Skin epidermis (tissue), 12 donors: Measurements from ENCODE around the gene MSH2.
"Not testable (repeated sequence)": the region's sequence is repeated elsewhere in the genome, so short reads cannot be mapped to it uniquely, and the experiment has no call there.

Experiments
- H3K27ac ChIP-seq, 21 experiments: fragments of 200-600 bp; sonication (generic) in 11 of 21; one replicate each; pipeline ENCODE4 v1.5.0; 2020; ENCODE audit warnings: mild to moderate bottlenecking in 3 of 21, inconsistent platforms in 2 of 21, moderate library complexity in 2 of 21
- H3K4me3 ChIP-seq, 7 experiments: fragments of 200-600 bp; sonication (generic) in 2 of 7; one replicate each; pipeline ENCODE4 v1.5.0; 2020; ENCODE audit warnings: inconsistent platforms in 2 of 7, mild to moderate bottlenecking in 2 of 7, moderate library complexity in 1 of 7

The MSH2 gene

GRCh38 chr2:47402805-47403608 lies at the start of gene MSH2:
TSS of gene MSH2 (plus strand) at chr2:47403156. CDS start at chr2:47403192, 36 bp downstream.
- peak within 1 kb of the TSS; percentile 50 to 87 (median 79) for H3K27ac ChIP-seq
- peak within 1 kb of the TSS; percentile 62 to 100 (median 88) for H3K4me3 ChIP-seq

GRCh38 chr2:47354013-47354847 lies 48.7 kb upstream of the MSH2 start:
- H3K4me3 ChIP-seq = no peak overlapping the region
- H3K27ac ChIP-seq = peak overlapping the region in 1 of 21 experiments; percentile 21

- H3K4me3 ChIP-seq = no peak overlapping the region
- H3K27ac ChIP-seq = peak overlapping the region in 1 of 21 experiments; percentile 21
Observed at GRCh38 chr2:47354848-47355204, 48.1 kb upstream of the MSH2 start.

DNA sequence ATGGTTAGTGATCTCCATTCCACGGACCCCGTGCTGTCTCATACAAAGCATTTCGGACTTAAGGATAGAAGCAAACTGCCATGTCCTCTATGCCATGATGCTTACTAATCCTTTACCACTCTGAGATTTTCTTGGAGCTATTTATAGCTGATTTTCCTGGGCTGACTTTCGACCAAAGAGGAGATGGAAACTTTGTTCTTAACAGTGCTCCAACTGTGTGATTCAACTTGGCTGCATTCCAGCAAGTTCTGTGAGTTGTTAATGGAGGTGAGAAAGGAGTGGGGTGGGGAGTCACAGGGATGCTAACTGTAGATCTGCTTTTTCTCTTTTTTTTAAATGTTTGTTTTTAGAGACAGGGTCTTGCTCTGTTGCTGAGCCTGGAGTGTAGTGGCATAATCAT lies 45.5 kb upstream of the MSH2 start:
- Histone ChIP-seq H3K4me3 (no peak overlapping the region), H3K27ac (no peak overlapping the region)

- Histone ChIP-seq H3K27ac (no peak overlapping the region), H3K4me3 (no peak overlapping the region)
Observed at GRCh38 chr2:47359375-47359868, 43.5 kb upstream of the MSH2 start.

DNA sequence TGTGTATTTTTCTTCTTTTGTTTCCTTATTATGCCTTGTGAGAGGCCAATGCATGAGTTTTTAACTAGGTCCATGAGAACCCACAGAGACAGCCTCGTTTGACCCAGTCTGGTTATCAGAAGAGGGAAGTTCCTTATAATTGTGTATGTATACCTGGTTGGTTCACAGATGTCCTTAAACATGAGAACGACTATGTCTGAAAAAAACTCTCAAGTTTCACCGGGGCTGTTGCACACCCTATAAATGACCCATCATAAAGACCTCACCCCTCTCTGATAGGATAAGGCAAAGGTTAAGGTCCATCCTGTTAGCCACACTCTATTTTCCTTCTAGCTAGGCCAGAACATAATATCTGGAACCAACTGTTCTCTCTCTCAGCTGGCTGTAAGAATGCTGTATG lies 42.7 kb upstream of the MSH2 start:
- Histone ChIP-seq H3K4me3 (no peak overlapping the region), H3K27ac (no peak overlapping the region)

- Histone ChIP-seq H3K4me3 (no peak overlapping the region), H3K27ac (no peak overlapping the region)
Observed at GRCh38 chr2:47360927-47361326, 42.0 kb upstream of the MSH2 start.

- not testable (repeated sequence) for H3K4me3 ChIP-seq, H3K27ac ChIP-seq
Observed at GRCh38 chr2:47361505-47362229, 41.3 kb upstream of the MSH2 start.

- Histone ChIP-seq H3K27ac (no peak overlapping the region), H3K4me3 (no peak overlapping the region)
Observed at GRCh38 chr2:47373747-47374146, 29.2 kb upstream of the MSH2 start.

DNA sequence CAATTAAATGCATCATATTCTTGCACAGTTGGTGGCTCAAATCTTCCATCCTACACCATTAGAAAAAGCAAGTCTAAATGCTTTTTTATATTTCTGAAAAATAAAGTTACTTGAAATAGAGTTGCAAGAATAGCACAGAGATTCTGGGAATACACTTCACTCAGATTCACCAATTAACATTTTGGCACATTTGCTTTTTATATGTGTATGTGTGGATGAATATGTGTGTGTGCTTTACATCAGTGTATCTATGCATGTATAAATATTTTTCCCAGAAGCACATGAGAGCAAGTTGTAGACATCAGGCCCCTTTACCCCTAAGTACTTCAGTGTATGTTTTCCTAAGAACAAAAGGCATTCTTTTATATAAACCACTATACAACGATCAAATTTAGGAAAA lies 27.6 kb upstream of the MSH2 start:
- Histone ChIP-seq H3K27ac (no peak overlapping the region), H3K4me3 (no peak overlapping the region)

DNA sequence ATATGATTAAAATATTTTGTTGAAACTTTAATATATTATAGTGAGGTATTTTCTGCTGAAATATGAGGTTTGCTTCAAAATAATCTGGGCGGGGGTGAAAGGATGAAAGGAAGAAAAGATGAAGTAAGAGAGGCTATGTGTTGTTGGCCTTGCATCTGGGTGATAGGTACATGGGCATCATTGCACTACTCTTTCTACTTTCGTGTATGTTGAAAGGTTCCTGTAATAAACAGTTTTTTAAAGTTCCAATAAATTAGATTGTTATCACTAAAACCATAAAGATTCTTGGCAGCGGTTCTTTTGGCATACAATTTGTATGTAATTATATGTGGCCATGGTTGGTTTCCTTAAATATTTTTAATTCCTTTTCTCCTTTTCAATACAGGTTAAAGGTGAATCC lies 23.6 kb upstream of the MSH2 start:
- Histone ChIP-seq H3K27ac (no peak overlapping the region), H3K4me3 (no peak overlapping the region)

DNA sequence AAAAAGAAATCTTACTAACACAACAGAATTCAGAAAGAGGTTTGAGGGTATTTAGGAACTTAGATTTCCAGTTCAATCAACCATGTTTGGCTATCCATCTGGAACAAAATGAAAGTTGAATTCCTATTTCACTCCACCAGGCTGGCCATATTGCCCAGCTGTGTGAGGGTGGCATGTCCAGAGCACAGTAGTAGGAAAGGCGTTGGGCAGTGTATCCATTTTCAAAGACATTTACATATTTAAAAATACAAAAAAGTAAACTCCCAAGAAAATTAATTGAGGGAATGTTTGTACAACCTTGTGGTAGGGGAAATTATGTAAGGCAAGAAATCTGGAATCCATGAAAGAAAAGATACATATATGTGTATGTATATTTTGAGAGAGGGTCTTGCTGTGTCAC lies 21.5 kb upstream of the MSH2 start:
- no peak overlapping the region for H3K4me3 ChIP-seq
- H3K27ac ChIP-seq = no peak overlapping the region

- Histone ChIP-seq H3K4me3 (no peak overlapping the region), H3K27ac (no peak overlapping the region)
Observed at GRCh38 chr2:47386551-47386950, 16.4 kb upstream of the MSH2 start.

- no peak overlapping the region for H3K27ac ChIP-seq
- H3K4me3 ChIP-seq = no peak overlapping the region
Observed at GRCh38 chr2:47388888-47389287, 14.1 kb upstream of the MSH2 start.

DNA sequence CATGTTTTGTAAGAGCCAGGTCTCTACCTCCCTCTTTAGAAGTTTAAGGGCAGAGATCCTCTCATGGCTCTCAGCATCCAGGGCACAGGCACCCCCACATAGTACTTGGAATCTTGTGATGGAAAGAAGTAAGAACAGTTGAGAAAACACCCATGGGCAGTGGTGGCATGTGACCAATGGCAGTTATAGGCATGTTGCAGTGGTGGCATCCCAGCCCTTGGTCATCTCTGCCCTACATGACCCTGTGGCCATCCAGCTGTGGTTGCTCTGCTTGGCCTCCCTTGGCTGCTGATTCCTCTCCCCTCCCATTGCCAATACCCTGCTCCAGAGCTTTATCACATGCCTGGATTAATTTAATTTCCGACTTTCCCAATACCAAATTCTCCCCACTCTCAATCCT lies 13.3 kb upstream of the MSH2 start:
- no peak overlapping the region for H3K27ac ChIP-seq
- H3K4me3 ChIP-seq = no peak overlapping the region

- H3K27ac ChIP-seq = peak overlapping the region in 15 of 21 experiments; percentile 37 to 87 (median 79)
- H3K4me3 ChIP-seq = peak overlapping the region; percentile 62 to 100 (median 88)
Observed at GRCh38 chr2:47401789-47402554, 984 bp upstream of the MSH2 start.

GRCh38 chr2:47402555-47402804 lies 476 bp upstream of the MSH2 start:
- H3K27ac ChIP-seq = peak overlapping the region in 16 of 21 experiments; percentile 37 to 87 (median 78)

GRCh38 chr2:47403609-47404193 lies 745 bp downstream of the MSH2 start:
- H3K4me3 ChIP-seq = peak overlapping the region; percentile 62 to 100 (median 88)
- peak overlapping the region; percentile 50 to 87 (median 79) for H3K27ac ChIP-seq

More at GRCh38 chr2:47402555-47402804, 476 bp upstream of the MSH2 start:
- peak overlapping the region; percentile 62 to 100 (median 88) for H3K4me3 ChIP-seq

DNA sequence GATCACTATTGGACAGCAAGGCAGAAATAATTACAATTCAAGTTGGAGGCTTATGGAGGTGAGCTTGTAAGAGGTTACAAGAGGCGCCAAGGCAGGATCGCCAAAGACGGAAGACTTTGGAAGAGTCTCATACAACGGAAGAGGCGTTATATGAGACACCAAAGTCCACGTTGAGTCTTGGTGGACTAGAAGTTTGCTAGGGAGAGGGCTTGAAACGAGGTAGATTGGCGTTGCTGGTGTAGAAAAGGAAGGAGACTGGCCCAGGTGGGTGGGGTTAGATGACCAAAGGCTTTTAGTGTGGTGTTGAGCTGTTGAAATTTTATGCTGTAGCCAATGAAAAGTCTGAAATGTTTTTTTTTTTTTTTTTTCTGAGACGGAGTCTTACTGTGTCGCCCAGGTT lies 1.4 kb downstream of the MSH2 start:
- H3K27ac ChIP-seq = no peak overlapping the region
- H3K4me3 ChIP-seq = peak overlapping the region in 4 of 7 experiments; percentile 62 to 100 (median 93)
